HL-60 (cell line): ENCODE results near the gene ANKRD40.

Experiments
- DNase-seq, 2 experiments: peaks; one replicate each; pipeline ENCODE4 v3.0.0-alpha.2; 2010 to 2020; ENCODE audit warnings: low read depth in 1 of 2, low spot score in 1 of 2
- H3K27ac ChIP-seq: fragments of 250-450 bp; sonication (Bioruptor Pico); replicated peaks from 2 replicates; pipeline ENCODE4 v1.5.1; 2020; ENCODE audit warnings: mild to moderate bottlenecking, moderate library complexity
- H3K27me3 ChIP-seq: fragments of 250-450 bp; sonication (Bioruptor Pico); 2 replicates; pipeline ENCODE4 v1.5.1; 2021; ENCODE audit warnings: mild to moderate bottlenecking, moderate library complexity; ENCODE audit not compliant: insufficient read depth, poor library complexity, severe bottlenecking
- H3K4me3 ChIP-seq: replicated peaks from 2 replicates; pipeline ENCODE4 v1.5.1; 2011; ENCODE audit warnings: mild to moderate bottlenecking, control low read depth, low read length; ENCODE audit not compliant: insufficient read depth
- GABPA ChIP-seq: IDR thresholded peaks from 2 replicates; pipeline ENCODE4 v1.6.1; 2012; ENCODE audit warnings: low read depth
- POLR2AphosphoS5 ChIP-seq: IDR thresholded peaks from 2 replicates; pipeline ENCODE4 v1.6.1; 2012; ENCODE audit warnings: low read depth
- SPI1 ChIP-seq: IDR thresholded peaks from 2 replicates; pipeline ENCODE4 v1.6.1; 2012; ENCODE audit warnings: low read depth, mild to moderate bottlenecking, borderline replicate concordance
- TF ChIP-seq, protein P1 (sequence below): IDR thresholded peaks from 2 replicates; pipeline ENCODE4 v1.6.1; 2012; ENCODE audit warnings: low read depth; ENCODE audit not compliant: insufficient replicate concordance
- TF ChIP-seq, protein P2 (sequence below): IDR thresholded peaks from one replicate; pipeline ENCODE4 v1.5.1; 2011; ENCODE audit warnings: low read length, control low read depth, inconsistent platforms; ENCODE audit not compliant: insufficient read depth

ANKRD40 gene

DNA sequence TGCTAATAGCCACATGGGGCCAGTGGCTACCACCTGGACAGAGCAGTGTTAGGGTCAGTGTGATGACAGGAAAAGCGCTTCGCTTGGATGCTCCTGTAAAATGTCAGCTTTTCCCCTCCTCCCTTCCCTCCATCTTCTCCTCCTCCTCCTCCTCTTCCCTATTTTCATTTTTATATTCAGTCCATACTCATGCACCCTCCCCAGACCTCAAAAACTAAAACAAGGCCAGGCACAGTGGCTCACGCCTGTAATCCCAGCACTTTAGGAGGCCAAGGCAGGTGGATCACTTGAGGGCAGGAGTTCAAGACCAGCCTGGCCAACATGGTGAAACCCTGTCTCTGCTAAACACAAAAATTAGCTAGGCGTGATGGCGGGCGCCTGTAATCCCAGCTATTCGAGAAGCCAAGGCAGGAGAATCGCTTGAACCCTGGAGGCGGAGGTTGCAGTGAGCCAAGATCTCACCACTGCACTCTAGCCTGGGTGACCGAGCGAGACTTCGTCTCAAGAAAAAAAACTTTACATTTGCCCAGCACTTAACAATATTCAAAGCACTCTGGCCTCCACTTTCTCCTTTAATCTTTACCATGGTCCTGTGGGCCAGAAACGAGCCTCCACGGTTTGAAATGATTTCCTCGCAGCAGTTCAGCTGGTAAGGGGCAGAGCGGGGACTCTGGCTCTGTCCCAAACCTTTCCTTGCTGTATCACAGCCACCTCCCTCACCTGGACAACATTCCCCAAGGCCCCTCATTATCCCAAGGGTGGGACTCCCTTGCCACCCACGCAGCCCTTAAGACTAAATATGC lies 21.8 kb downstream of the ANKRD40 start:
- TF ChIP-seq, protein P1, sequence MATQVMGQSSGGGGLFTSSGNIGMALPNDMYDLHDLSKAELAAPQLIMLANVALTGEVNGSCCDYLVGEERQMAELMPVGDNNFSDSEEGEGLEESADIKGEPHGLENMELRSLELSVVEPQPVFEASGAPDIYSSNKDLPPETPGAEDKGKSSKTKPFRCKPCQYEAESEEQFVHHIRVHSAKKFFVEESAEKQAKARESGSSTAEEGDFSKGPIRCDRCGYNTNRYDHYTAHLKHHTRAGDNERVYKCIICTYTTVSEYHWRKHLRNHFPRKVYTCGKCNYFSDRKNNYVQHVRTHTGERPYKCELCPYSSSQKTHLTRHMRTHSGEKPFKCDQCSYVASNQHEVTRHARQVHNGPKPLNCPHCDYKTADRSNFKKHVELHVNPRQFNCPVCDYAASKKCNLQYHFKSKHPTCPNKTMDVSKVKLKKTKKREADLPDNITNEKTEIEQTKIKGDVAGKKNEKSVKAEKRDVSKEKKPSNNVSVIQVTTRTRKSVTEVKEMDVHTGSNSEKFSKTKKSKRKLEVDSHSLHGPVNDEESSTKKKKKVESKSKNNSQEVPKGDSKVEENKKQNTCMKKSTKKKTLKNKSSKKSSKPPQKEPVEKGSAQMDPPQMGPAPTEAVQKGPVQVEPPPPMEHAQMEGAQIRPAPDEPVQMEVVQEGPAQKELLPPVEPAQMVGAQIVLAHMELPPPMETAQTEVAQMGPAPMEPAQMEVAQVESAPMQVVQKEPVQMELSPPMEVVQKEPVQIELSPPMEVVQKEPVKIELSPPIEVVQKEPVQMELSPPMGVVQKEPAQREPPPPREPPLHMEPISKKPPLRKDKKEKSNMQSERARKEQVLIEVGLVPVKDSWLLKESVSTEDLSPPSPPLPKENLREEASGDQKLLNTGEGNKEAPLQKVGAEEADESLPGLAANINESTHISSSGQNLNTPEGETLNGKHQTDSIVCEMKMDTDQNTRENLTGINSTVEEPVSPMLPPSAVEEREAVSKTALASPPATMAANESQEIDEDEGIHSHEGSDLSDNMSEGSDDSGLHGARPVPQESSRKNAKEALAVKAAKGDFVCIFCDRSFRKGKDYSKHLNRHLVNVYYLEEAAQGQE, result no peak
- TF ChIP-seq GABPA (no peak), POLR2AphosphoS5 (no peak), SPI1 (no peak)
- TF ChIP-seq, protein P2, sequence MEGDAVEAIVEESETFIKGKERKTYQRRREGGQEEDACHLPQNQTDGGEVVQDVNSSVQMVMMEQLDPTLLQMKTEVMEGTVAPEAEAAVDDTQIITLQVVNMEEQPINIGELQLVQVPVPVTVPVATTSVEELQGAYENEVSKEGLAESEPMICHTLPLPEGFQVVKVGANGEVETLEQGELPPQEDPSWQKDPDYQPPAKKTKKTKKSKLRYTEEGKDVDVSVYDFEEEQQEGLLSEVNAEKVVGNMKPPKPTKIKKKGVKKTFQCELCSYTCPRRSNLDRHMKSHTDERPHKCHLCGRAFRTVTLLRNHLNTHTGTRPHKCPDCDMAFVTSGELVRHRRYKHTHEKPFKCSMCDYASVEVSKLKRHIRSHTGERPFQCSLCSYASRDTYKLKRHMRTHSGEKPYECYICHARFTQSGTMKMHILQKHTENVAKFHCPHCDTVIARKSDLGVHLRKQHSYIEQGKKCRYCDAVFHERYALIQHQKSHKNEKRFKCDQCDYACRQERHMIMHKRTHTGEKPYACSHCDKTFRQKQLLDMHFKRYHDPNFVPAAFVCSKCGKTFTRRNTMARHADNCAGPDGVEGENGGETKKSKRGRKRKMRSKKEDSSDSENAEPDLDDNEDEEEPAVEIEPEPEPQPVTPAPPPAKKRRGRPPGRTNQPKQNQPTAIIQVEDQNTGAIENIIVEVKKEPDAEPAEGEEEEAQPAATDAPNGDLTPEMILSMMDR, result no peak
- Histone ChIP-seq H3K27me3 (no peaks in the 10 kb centered on the region), H3K4me3 (no peak overlapping the region), H3K27ac (no peak overlapping the region)
- DNase-seq, result no peak

DNA sequence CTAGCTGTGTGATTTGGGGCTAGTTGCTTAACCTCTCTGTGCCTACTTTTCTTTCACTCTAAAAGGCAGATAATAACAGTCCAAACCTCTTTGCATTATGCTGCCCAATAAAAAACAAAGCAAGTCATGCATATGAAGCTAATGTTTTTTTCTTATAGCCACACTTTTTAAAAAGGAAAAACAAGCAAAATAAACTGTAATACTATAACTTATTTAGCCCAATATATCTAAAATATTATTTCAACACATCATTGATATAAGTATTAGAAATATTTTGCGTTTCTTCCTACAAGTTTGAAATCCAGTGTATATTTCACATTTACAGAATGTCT lies 22.4 kb downstream of the ANKRD40 start:
- H3K27ac ChIP-seq, result no peak overlapping the region
- no peak for TF ChIP-seq SPI1
- H3K27me3 ChIP-seq, result peaks cover 4% of the 10 kb centered on the region
- H3K4me3 ChIP-seq, result no peak overlapping the region
- DNase-seq, result no peak

DNA sequence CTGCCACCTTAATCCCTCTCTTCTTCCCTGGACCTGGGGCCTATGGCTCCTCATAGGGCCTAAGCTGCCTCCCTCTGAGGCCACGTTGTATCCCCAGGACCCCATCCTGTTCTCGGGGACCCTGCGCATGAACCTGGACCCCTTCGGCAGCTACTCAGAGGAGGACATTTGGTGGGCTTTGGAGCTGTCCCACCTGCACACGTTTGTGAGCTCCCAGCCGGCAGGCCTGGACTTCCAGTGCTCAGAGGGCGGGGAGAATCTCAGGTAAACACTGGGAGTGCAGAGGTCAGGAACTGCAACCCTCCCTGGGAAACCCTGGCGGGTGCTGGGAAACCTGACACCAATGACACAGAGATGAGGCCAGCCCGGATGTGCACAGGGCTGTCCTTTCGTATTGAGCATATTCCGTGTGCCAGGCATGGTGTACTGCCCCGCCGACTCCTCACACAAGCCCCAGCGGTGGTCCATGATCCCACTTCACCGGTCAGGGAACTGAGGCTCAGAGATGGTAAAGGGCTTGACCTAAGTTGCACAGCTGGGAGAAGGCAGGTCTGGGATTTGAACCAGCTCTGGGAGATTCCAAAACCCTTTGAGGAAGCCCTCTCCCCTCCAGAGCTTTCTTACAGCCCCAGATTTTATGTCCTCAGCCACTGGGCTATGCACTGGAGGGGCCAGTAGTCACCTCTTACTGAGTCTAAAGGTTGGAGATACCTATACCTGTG lies 22.9 kb downstream of the ANKRD40 start:
- H3K4me3 ChIP-seq, result no peak overlapping the region
- TF ChIP-seq SPI1 (no peak), POLR2AphosphoS5 (no peak), GABPA (no peak)
- TF ChIP-seq, protein P1, result no peak
- TF ChIP-seq, protein P2, result no peak
- H3K27ac ChIP-seq, result no peak overlapping the region
- peaks cover 4% of the 10 kb centered on the region for H3K27me3 ChIP-seq
- no peak for DNase-seq

DNA sequence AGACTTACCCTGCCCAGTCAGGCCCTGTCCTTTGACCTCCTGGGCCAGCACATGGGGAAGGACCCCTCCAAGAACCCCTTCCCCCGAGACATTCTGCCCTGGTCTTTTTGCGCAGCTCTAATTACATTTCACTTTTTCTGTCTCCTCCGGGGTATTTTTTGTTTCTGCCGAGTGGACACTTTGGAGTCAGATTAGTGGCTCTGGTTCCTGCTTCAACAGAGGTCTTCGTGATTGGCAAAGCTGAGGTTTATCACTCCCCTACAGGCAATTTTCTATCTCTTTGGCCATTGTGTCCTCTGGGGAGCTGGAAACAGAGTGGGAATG lies 23.5 kb downstream of the ANKRD40 start:
- no peak for DNase-seq
- peaks cover 6% of the 10 kb centered on the region for H3K27me3 ChIP-seq
- no peak overlapping the region for H3K27ac ChIP-seq
- H3K4me3 ChIP-seq, result no peak overlapping the region
- TF ChIP-seq, protein P2, result no peak
- TF ChIP-seq, protein P1, result no peak
- no peak for TF ChIP-seq SPI1
- no peak for TF ChIP-seq GABPA
- TF ChIP-seq POLR2AphosphoS5, result no peak
